ENCODE measurements around the gene SLC39A2. TPM values are rescaled to one million over a fixed set of nuclear protein-coding genes. Genes with fewer than 3 reads are reported as not detected.

Gene SLC39A2
- total RNA-seq, 1 experiment from 2014 or later, result not detected

GRCh38 chr14:21043387-21043973, 44.4 kb downstream of the SLC39A2 start:
- ATAC-seq, result no peak

GRCh38 chr14:21043974-21044618, 45.0 kb downstream of the SLC39A2 start:
- TF ChIP-seq CTCF (conservative IDR thresholded peaks at IDR 0.05; ENCODE audit: low read depth, low read length), result no peak
- TF ChIP-seq EZH2 (IDR thresholded peaks at IDR 0.05; ENCODE audit: low read length, unreplicated experiment), result no peak
- H3K4me2 ChIP-seq (ENCODE audit: low read length), result no peak overlapping the region
- H3K9me3 ChIP-seq (ENCODE audit: low read length), result no peaks in the 10 kb centered on the region
- ChIA-PET CTCF (no interaction called here), POLR2A (ENCODE audit: unreplicated experiment) (no interaction called here)
- H2AFZ ChIP-seq (ENCODE audit: low read length), result no peak overlapping the region
- intact Hi-C loops (cut with micrococcal nuclease), result loop anchor here (5.0 kb wide), 2 partner anchors 187 to 347 kb away; no protein-coding TSS in a partner anchor
- no peaks in the 10 kb centered on the region for H4K20me1 ChIP-seq (ENCODE audit: low read length)
- DNase-seq (no peak), ATAC-seq (no peak)
- H3K79me2 ChIP-seq (ENCODE audit: low read length), result no peaks in the 10 kb centered on the region
- H3K27ac ChIP-seq (ENCODE audit: low read length), result no peak overlapping the region
- no peaks in the 10 kb centered on the region for H3K9me2 ChIP-seq (replicated peaks; ENCODE audit: low read length)
- BruUV-seq (replicated peaks), result no TSS peak
- no peaks in the 10 kb centered on the region for H3K36me3 ChIP-seq (ENCODE audit: low read depth, low read length)
- H3K4me1 ChIP-seq (ENCODE audit: insufficient read depth, low read length), result no peaks in the 10 kb centered on the region
- H3K4me3 ChIP-seq (ENCODE audit: low read length), result no peak overlapping the region
- no peak overlapping the region for H3K9ac ChIP-seq (ENCODE audit: low read length)
- peaks cover 33% of the 10 kb centered on the region for H3K27me3 ChIP-seq (ENCODE audit: low read length)
- no peaks in the 10 kb centered on the region for H3F3A ChIP-seq (ENCODE audit: low read length, unreplicated experiment)

More at GRCh38 chr14:21043387-21043973, 44.4 kb downstream of the SLC39A2 start:
- ChIA-PET POLR2A (ENCODE audit: unreplicated experiment) (no interaction called here), CTCF (no interaction called here)
- H3K9me2 ChIP-seq (replicated peaks; ENCODE audit: low read length), result no peaks in the 10 kb centered on the region
- no peaks in the 10 kb centered on the region for H3K9me3 ChIP-seq (ENCODE audit: low read length)
- no peaks in the 10 kb centered on the region for H3F3A ChIP-seq (ENCODE audit: low read length, unreplicated experiment)
- no peak for DNase-seq
- no peak overlapping the region for H3K9ac ChIP-seq (ENCODE audit: low read length)
- no peak overlapping the region for H3K27ac ChIP-seq (ENCODE audit: low read length)
- H3K4me3 ChIP-seq (ENCODE audit: low read length), result no peak overlapping the region
- peaks cover 28% of the 10 kb centered on the region for H3K27me3 ChIP-seq (ENCODE audit: low read length)
- intact Hi-C loops (cut with micrococcal nuclease), result loop anchor here (5.0 kb wide), 2 partner anchors 186 to 346 kb away; no protein-coding TSS in a partner anchor
- H3K4me1 ChIP-seq (ENCODE audit: insufficient read depth, low read length), result no peaks in the 10 kb centered on the region
- no peaks in the 10 kb centered on the region for H3K36me3 ChIP-seq (ENCODE audit: low read depth, low read length)
- no TSS peak for BruUV-seq (replicated peaks)
- H3K79me2 ChIP-seq (ENCODE audit: low read length), result no peaks in the 10 kb centered on the region
- no peak overlapping the region for H3K4me2 ChIP-seq (ENCODE audit: low read length)
- no peaks in the 10 kb centered on the region for H4K20me1 ChIP-seq (ENCODE audit: low read length)
- no peak for TF ChIP-seq CTCF (conservative IDR thresholded peaks at IDR 0.05; ENCODE audit: low read depth, low read length)
- no peak for TF ChIP-seq EZH2 (IDR thresholded peaks at IDR 0.05; ENCODE audit: low read length, unreplicated experiment)
- no peak for TF ChIP-seq EZH2phosphoT487 (IDR thresholded peaks at IDR 0.05; ENCODE audit: borderline replicate concordance, low read length)
- H2AFZ ChIP-seq (ENCODE audit: low read length), result no peak overlapping the region

GRCh38 chr14:21047378-21047781, 48.3 kb downstream of the SLC39A2 start:
- Histone ChIP-seq H3K4me1 (ENCODE audit: insufficient read depth, low read length) (no peaks in the 10 kb centered on the region), H3K9ac (ENCODE audit: low read length) (no peak overlapping the region), H3K9me3 (ENCODE audit: low read length) (no peaks in the 10 kb centered on the region), H3K27ac (ENCODE audit: low read length) (no peak overlapping the region), H3F3A (ENCODE audit: low read length, unreplicated experiment) (no peaks in the 10 kb centered on the region), H3K4me3 (ENCODE audit: low read length) (no peak overlapping the region), H3K9me2 (replicated peaks; ENCODE audit: low read length) (no peaks in the 10 kb centered on the region), H2AFZ (ENCODE audit: low read length) (no peak overlapping the region), H3K79me2 (ENCODE audit: low read length) (no peaks in the 10 kb centered on the region), H3K36me3 (ENCODE audit: low read depth, low read length) (no peaks in the 10 kb centered on the region), H3K27me3 (ENCODE audit: low read length) (peaks cover 47% of the 10 kb centered on the region), H3K4me2 (ENCODE audit: low read length) (no peak overlapping the region), H4K20me1 (ENCODE audit: low read length) (no peaks in the 10 kb centered on the region)
- ATAC-seq, result no peak
- DNase-seq, result no peak
- CTCF ChIA-PET, result no interaction called here
- TF ChIP-seq EZH2phosphoT487 (IDR thresholded peaks at IDR 0.05; ENCODE audit: borderline replicate concordance, low read length) (no peak), CTCF (conservative IDR thresholded peaks at IDR 0.05; ENCODE audit: low read depth, low read length) (no peak), EZH2 (IDR thresholded peaks at IDR 0.05; ENCODE audit: low read length, unreplicated experiment) (no peak)
- POLR2A ChIA-PET (ENCODE audit: unreplicated experiment), result no interaction called here
- BruUV-seq (replicated peaks), result no TSS peak
- intact Hi-C loops (cut with micrococcal nuclease), result no loop called here

Data from PC-3 (cell line).